Measurements from ENCODE around the gene SLC22A2. TPM values are rescaled to one million over a fixed set of nuclear protein-coding genes. Genes with fewer than 3 reads are reported as not detected.

SLC22A2 gene
- total and polyA plus RNA-seq, 2 of the 13 experiments (the other 11 are each of a cell fraction or from before 2014, with no cell fraction given) = not detected

DNA sequence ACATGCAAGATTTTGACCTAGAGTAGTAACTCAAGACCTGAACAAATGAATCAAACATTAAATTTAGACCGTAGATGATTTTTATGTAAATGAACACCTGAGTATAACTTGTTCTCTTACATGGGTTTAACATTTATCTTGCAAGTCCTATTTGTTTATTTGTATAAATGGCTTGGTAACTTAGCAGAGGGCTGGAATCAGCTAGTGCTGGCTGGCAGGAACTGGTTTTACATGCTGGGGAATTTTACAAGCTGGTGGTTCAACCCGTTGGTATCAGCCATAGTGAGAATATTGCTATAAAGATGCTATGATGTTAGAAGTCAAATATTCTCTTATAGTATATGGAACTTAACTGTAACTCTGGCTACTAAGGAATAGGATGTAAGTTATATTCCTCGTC, 8.9 kb downstream of the SLC22A2 start:
- TF ChIP-seq ZKSCAN1 (IDR thresholded peaks at IDR 0.05; ENCODE audit: low read length) (no peak), ZNF713 (CRISPR knock-in tag; IDR thresholded peaks at IDR 0.05) (no peak), RFX5 (IDR thresholded peaks at IDR 0.05; ENCODE audit: low read depth, low read length) (no peak), ZNF121 (CRISPR knock-in tag; IDR thresholded peaks at IDR 0.05) (no peak)
- Histone ChIP-seq H3K36me3 (replicated peaks in 1 of 2; ENCODE audit: control insufficient read depth in 1 of 2, insufficient read depth in 2 of 2, low read length in 2 of 2) (no peaks in the 10 kb centered on the region), H3K4me1 (ENCODE audit: insufficient read depth, low read length) (peaks cover 11% of the 10 kb centered on the region), H4K20me1 (ENCODE audit: insufficient read depth, low read length) (no peaks in the 10 kb centered on the region), H3K27ac (ENCODE audit: extremely low read length, insufficient read depth, low read length) (no peak overlapping the region), H3K27me3 (ENCODE audit: control insufficient read depth in 1 of 2, insufficient read depth in 2 of 2, low read length in 2 of 2) (no peaks in the 10 kb centered on the region), H3K9ac (ENCODE audit: insufficient read depth, low read depth, low read length) (no peak overlapping the region), H2AFZ (ENCODE audit: low read length) (no peak overlapping the region), H3K9me3 (ENCODE audit: low read length) (no peaks in the 10 kb centered on the region), H3K4me2 (ENCODE audit: low read depth, low read length) (no peak overlapping the region), H3K79me2 (ENCODE audit: insufficient read depth, low read length) (no peaks in the 10 kb centered on the region), H3K4me3 (replicated peaks in 1 of 3; ENCODE audit: insufficient read depth in 1 of 3, low read depth in 2 of 3, low read length in 3 of 3) (no peak overlapping the region)
- no TSS peak for BruUV-seq (replicated peaks)
- FAIRE-seq (no peak), DNase-seq (ENCODE audit: low spot score) (no peak), ATAC-seq (no peak)
- POLR2A ChIA-PET = no interaction called here
- WGBS (ENCODE audit: low lambda C conversion rate) = 51% methylated on average over 3 of the region's 3 CpGs
- in situ Hi-C loops (cut with HindIII; ENCODE audit: extremely low pct_ligation_motif_present, low pct_unique_long_range_greater_than_20kb) (no loop called here), intact Hi-C loops (cut with micrococcal nuclease; ENCODE audit: unreplicated experiment) (loop anchor here (10.0 kb wide), 1 partner anchor 115 kb away; no protein-coding TSS in a partner anchor)
- CTCF ChIA-PET (ENCODE audit: low intra/inter-chr PET ratio, low total read pairs) = no interaction called here

DNA sequence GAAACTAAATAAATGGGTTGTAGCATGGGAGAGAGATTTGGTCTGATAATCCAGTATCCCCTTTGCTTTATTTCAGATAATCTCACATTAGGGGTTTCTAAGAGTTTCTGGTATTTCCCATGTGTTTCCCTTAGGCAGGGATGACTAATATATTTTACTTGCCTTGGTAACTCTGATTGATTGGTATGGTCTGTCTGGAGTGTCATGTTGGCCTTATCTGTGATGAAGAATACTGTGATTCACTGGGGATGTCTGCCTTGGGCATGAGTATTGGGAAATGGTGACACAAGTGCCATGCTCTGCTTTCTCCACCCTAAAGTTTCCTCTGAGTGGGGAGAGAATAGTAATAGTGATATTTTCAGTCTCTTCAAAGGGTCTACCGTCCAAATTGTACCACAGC, 10.1 kb downstream of the SLC22A2 start:
- Histone ChIP-seq H3K4me2 (ENCODE audit: low read depth, low read length) (no peak overlapping the region), H3K9ac (ENCODE audit: insufficient read depth, low read depth, low read length) (no peak overlapping the region), H4K20me1 (ENCODE audit: insufficient read depth, low read length) (no peaks in the 10 kb centered on the region), H3K27me3 (ENCODE audit: control insufficient read depth in 1 of 2, insufficient read depth in 2 of 2, low read length in 2 of 2) (no peaks in the 10 kb centered on the region), H3K9me3 (ENCODE audit: low read length) (no peaks in the 10 kb centered on the region), H3K79me2 (ENCODE audit: insufficient read depth, low read length) (no peaks in the 10 kb centered on the region), H2AFZ (ENCODE audit: low read length) (no peak overlapping the region), H3K4me3 (replicated peaks in 1 of 3; ENCODE audit: insufficient read depth in 1 of 3, low read depth in 2 of 3, low read length in 3 of 3) (no peak overlapping the region), H3K27ac (ENCODE audit: extremely low read length, insufficient read depth, low read length) (no peak overlapping the region), H3K36me3 (replicated peaks in 1 of 2; ENCODE audit: control insufficient read depth in 1 of 2, insufficient read depth in 2 of 2, low read length in 2 of 2) (no peaks in the 10 kb centered on the region), H3K4me1 (ENCODE audit: insufficient read depth, low read length) (no peaks in the 10 kb centered on the region; the same call in 1 of the 2 replicates)
- WGBS (ENCODE audit: low lambda C conversion rate) = 0% methylated on average over 1 of the region's 1 CpG
- FAIRE-seq (no peak), ATAC-seq (no peak), DNase-seq (ENCODE audit: low spot score) (no peak)
- in situ Hi-C loops (cut with HindIII; ENCODE audit: extremely low pct_ligation_motif_present, low pct_unique_long_range_greater_than_20kb) (no loop called here), intact Hi-C loops (cut with micrococcal nuclease; ENCODE audit: unreplicated experiment) (no loop called here)
- POLR2A ChIA-PET = no interaction called here
- CTCF ChIA-PET (ENCODE audit: low intra/inter-chr PET ratio, low total read pairs) = no interaction called here
- no TSS peak for BruUV-seq (replicated peaks)
- TF ChIP-seq, protein P1, sequence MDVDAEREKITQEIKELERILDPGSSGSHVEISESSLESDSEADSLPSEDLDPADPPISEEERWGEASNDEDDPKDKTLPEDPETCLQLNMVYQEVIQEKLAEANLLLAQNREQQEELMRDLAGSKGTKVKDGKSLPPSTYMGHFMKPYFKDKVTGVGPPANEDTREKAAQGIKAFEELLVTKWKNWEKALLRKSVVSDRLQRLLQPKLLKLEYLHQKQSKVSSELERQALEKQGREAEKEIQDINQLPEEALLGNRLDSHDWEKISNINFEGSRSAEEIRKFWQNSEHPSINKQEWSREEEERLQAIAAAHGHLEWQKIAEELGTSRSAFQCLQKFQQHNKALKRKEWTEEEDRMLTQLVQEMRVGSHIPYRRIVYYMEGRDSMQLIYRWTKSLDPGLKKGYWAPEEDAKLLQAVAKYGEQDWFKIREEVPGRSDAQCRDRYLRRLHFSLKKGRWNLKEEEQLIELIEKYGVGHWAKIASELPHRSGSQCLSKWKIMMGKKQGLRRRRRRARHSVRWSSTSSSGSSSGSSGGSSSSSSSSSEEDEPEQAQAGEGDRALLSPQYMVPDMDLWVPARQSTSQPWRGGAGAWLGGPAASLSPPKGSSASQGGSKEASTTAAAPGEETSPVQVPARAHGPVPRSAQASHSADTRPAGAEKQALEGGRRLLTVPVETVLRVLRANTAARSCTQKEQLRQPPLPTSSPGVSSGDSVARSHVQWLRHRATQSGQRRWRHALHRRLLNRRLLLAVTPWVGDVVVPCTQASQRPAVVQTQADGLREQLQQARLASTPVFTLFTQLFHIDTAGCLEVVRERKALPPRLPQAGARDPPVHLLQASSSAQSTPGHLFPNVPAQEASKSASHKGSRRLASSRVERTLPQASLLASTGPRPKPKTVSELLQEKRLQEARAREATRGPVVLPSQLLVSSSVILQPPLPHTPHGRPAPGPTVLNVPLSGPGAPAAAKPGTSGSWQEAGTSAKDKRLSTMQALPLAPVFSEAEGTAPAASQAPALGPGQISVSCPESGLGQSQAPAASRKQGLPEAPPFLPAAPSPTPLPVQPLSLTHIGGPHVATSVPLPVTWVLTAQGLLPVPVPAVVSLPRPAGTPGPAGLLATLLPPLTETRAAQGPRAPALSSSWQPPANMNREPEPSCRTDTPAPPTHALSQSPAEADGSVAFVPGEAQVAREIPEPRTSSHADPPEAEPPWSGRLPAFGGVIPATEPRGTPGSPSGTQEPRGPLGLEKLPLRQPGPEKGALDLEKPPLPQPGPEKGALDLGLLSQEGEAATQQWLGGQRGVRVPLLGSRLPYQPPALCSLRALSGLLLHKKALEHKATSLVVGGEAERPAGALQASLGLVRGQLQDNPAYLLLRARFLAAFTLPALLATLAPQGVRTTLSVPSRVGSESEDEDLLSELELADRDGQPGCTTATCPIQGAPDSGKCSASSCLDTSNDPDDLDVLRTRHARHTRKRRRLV (CRISPR knock-in tag; IDR thresholded peaks at IDR 0.05) = no peak
- TF ChIP-seq ZBTB1 (CRISPR knock-in tag; IDR thresholded peaks at IDR 0.05; ENCODE audit: borderline replicate concordance) = no peak
- no peak for TF ChIP-seq ZNF138 (CRISPR knock-in tag; IDR thresholded peaks at IDR 0.05; ENCODE audit: low read depth)
- TF ChIP-seq KLF12 (CRISPR knock-in tag; IDR thresholded peaks at IDR 0.05; ENCODE audit: borderline replicate concordance) = no peak
- TF ChIP-seq SNAI1 (CRISPR knock-in tag; IDR thresholded peaks at IDR 0.05; ENCODE audit: borderline replicate concordance) = no peak
- no peak for TF ChIP-seq FOXA1 (IDR thresholded peaks at IDR 0.05)
- TF ChIP-seq FOXA1 (CRISPR knock-in tag; IDR thresholded peaks at IDR 0.05) = no peak
- no peak for TF ChIP-seq ZNF235 (CRISPR knock-in tag; IDR thresholded peaks at IDR 0.05; ENCODE audit: borderline replicate concordance)
- no peak for TF ChIP-seq MXD4 (CRISPR knock-in tag; IDR thresholded peaks at IDR 0.05)
- no peak for TF ChIP-seq ZNF274 (CRISPR knock-in tag; IDR thresholded peaks at IDR 0.05)
- no peak for TF ChIP-seq ATF1 (CRISPR knock-in tag; IDR thresholded peaks at IDR 0.05)
- no peak for TF ChIP-seq SIN3A (IDR thresholded peaks at IDR 0.05; ENCODE audit: borderline replicate concordance, low read depth, low read length)

All from HepG2 (cell line).